Panc1 (cell line): ENCODE data around the gene DGKG.

Experiments used
- CTCF ChIP-seq: fragments of 450-650 bp; IDR thresholded peaks from 2 replicates; pipeline ENCODE4 v1.5.1; 2017; ENCODE audit warnings: mild to moderate bottlenecking
- TCF7L2 ChIP-seq: IDR thresholded peaks from 2 replicates; pipeline ENCODE4 v1.6.1; 2011; ENCODE audit warnings: mild to moderate bottlenecking, low read depth, low read length, inconsistent platforms

GRCh38 chr3:186342197-186342596 lies 19.8 kb downstream of the DGKG start:
- TF ChIP-seq CTCF (no peak), TCF7L2 (no peak)
